ENCODE results near the gene RRBP1.

The RRBP1 gene

DNA sequence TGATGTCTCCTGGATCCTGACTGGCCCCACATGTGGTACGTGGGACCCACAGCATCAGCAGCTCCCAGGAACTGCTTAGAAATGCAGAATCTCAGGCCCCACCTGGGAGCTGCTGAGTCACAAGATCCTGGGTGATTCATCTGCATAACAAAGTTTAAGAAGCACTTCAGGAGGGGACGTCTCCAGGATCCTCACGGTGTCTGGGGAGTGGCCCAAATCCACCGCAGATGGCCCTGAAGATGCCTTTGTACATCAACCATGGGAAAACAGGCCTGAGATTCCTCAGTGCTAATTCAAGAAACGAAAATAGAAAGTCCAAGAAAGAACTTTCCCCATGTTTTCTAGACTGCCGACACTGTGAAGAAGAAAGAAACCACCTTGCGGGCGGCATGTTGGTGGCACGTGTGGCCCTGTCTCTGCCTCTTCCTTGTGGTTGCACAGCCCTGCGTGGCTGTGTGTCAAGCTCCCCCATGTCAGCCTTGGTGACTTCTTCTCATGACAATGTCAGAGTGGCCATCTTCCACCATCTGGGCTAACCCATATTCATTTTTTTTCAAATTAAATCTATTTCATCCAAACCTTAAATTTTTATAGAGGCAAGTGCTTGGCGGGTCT, 26.1 kb downstream of the RRBP1 start:
- no peak overlapping the region for H3K9ac ChIP-seq (ENCODE audit: low read length)

DNA sequence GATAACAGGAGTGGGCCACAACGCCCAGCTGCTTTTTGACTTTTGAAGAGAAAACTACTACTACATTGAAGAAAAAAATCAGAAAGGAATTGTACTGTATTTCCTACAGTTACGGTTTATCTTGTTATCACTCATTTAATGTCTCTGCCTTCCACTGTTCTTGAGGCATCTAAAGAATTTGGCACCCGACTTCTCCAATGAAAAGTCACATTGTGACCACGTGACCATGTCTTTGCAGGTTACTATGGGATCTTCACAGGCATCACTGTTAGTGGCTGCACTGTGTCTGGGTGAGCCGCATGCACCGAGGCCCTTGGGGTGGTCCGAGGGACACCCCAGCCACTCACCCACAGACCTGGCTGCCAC, 26.8 kb downstream of the RRBP1 start:
- peaks cover 100% of the 10 kb centered on the region for H3K79me2 ChIP-seq (ENCODE audit: low read length)
- peaks cover 27% of the 10 kb centered on the region for H3K36me3 ChIP-seq (replicated peaks; ENCODE audit: insufficient read depth, low read length)
- H3K27me3 ChIP-seq (replicated peaks; ENCODE audit: insufficient read depth, low read length) = no peaks in the 10 kb centered on the region
- no peak overlapping the region for H3K4me2 ChIP-seq (ENCODE audit: low read depth, low read length)
- no peaks in the 10 kb centered on the region for H3K4me1 ChIP-seq (ENCODE audit: low read length)
- no peak overlapping the region for H3K9ac ChIP-seq (ENCODE audit: low read length)
- TF ChIP-seq EZH2phosphoT487 (IDR thresholded peaks at IDR 0.05; ENCODE audit: low read length) = no peak
- TF ChIP-seq, protein P1, sequence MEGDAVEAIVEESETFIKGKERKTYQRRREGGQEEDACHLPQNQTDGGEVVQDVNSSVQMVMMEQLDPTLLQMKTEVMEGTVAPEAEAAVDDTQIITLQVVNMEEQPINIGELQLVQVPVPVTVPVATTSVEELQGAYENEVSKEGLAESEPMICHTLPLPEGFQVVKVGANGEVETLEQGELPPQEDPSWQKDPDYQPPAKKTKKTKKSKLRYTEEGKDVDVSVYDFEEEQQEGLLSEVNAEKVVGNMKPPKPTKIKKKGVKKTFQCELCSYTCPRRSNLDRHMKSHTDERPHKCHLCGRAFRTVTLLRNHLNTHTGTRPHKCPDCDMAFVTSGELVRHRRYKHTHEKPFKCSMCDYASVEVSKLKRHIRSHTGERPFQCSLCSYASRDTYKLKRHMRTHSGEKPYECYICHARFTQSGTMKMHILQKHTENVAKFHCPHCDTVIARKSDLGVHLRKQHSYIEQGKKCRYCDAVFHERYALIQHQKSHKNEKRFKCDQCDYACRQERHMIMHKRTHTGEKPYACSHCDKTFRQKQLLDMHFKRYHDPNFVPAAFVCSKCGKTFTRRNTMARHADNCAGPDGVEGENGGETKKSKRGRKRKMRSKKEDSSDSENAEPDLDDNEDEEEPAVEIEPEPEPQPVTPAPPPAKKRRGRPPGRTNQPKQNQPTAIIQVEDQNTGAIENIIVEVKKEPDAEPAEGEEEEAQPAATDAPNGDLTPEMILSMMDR (IDR thresholded peaks at IDR 0.05; ENCODE audit: low read length) = no peak
- TF ChIP-seq EZH2 (optimal IDR thresholded peaks at IDR 0.05; ENCODE audit: low read depth, low read length) = no peak
- H3K27ac ChIP-seq (ENCODE audit: low read length) = no peak overlapping the region
- H3K4me3 ChIP-seq (ENCODE audit: low read length) = no peak overlapping the region
- H2AFZ ChIP-seq (ENCODE audit: low read length) = no peak overlapping the region
- no peaks in the 10 kb centered on the region for H3K9me2 ChIP-seq (replicated peaks; ENCODE audit: insufficient read depth, low read length)
- no peak for DNase-seq
- H3F3A ChIP-seq (ENCODE audit: insufficient read depth, low read length) = no peaks in the 10 kb centered on the region; the same call in none of the 2 replicates
- no peaks in the 10 kb centered on the region for H3K9me3 ChIP-seq (replicated peaks; ENCODE audit: insufficient read depth, low read length)
- H4K20me1 ChIP-seq (ENCODE audit: insufficient read depth, low read length) = peaks cover 54% of the 10 kb centered on the region

More for the DNA sequence above, 26.1 kb downstream of the RRBP1 start:
- Histone ChIP-seq H3K36me3 (replicated peaks; ENCODE audit: insufficient read depth, low read length) (peaks cover 27% of the 10 kb centered on the region; the same call in 1 of the 2 replicates), H3K9me3 (replicated peaks; ENCODE audit: insufficient read depth, low read length) (no peaks in the 10 kb centered on the region), H3F3A (ENCODE audit: insufficient read depth, low read length) (no peaks in the 10 kb centered on the region; the same call in none of the 2 replicates), H3K27ac (ENCODE audit: low read length) (no peak overlapping the region), H3K4me1 (ENCODE audit: low read length) (no peaks in the 10 kb centered on the region), H4K20me1 (ENCODE audit: insufficient read depth, low read length) (peaks cover 54% of the 10 kb centered on the region), H3K79me2 (ENCODE audit: low read length) (peaks cover 100% of the 10 kb centered on the region), H3K27me3 (replicated peaks; ENCODE audit: insufficient read depth, low read length) (no peaks in the 10 kb centered on the region), H3K4me3 (ENCODE audit: low read length) (no peak overlapping the region), H2AFZ (ENCODE audit: low read length) (no peak overlapping the region), H3K9me2 (replicated peaks; ENCODE audit: insufficient read depth, low read length) (no peaks in the 10 kb centered on the region), H3K4me2 (ENCODE audit: low read depth, low read length) (no peak overlapping the region)
- no peak for TF ChIP-seq EZH2 (optimal IDR thresholded peaks at IDR 0.05; ENCODE audit: low read depth, low read length)
- no peak for TF ChIP-seq EZH2phosphoT487 (IDR thresholded peaks at IDR 0.05; ENCODE audit: low read length)
- TF ChIP-seq, protein P1 (IDR thresholded peaks at IDR 0.05; ENCODE audit: low read length) = no peak
- DNase-seq = no peak

DNA sequence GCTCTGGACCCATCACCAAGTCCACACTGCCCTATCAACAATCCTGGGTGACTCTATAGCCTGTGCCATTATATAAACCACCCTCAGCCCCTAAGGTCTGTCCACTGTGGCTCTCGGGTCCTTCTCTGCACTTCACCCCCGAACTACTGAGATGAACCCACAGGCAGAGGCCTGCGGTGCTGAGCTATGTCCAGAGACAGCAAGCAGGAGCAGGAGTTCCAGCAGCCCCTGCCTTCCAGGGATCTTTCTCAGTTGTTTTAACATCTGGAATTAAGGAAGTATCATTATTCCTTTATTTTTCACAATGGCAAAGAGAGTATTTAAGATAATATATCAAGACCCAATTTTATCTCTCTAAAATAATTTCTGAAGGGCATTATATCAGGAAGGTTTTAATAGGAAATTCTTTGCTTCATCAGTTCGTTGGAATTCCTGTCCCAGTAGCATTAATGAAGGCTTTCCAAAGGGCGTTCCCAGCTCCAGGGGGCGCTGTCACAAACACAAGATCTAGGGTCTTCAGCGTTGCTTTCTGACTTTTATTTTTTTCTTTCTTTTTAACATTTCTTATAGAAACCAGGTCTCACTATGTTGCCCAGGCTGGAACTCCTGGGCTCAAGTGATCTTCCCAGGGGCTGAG, 27.3 kb downstream of the RRBP1 start:
- Histone ChIP-seq H3K9me3 (replicated peaks; ENCODE audit: insufficient read depth, low read length) (no peaks in the 10 kb centered on the region), H3K27ac (ENCODE audit: low read length) (no peak overlapping the region), H3K9ac (ENCODE audit: low read length) (no peak overlapping the region), H3K4me3 (ENCODE audit: low read length) (no peak overlapping the region), H2AFZ (ENCODE audit: low read length) (no peak overlapping the region), H4K20me1 (ENCODE audit: insufficient read depth, low read length) (peaks cover 54% of the 10 kb centered on the region), H3K27me3 (replicated peaks; ENCODE audit: insufficient read depth, low read length) (no peaks in the 10 kb centered on the region), H3K79me2 (ENCODE audit: low read length) (peaks cover 100% of the 10 kb centered on the region), H3K4me2 (ENCODE audit: low read depth, low read length) (no peak overlapping the region), H3F3A (ENCODE audit: insufficient read depth, low read length) (no peaks in the 10 kb centered on the region; the same call in none of the 2 replicates), H3K36me3 (replicated peaks; ENCODE audit: insufficient read depth, low read length) (peaks cover 22% of the 10 kb centered on the region), H3K4me1 (ENCODE audit: low read length) (no peaks in the 10 kb centered on the region), H3K9me2 (replicated peaks; ENCODE audit: insufficient read depth, low read length) (no peaks in the 10 kb centered on the region)
- no peak for DNase-seq
- no peak for TF ChIP-seq EZH2 (optimal IDR thresholded peaks at IDR 0.05; ENCODE audit: low read depth, low read length)
- TF ChIP-seq, protein P1 (IDR thresholded peaks at IDR 0.05; ENCODE audit: low read length) = peak; percentile 47
